Measurements from ENCODE around the gene SERPINF2.
"Not testable (repeated sequence)": the region's sequence is repeated elsewhere in the genome, so short reads cannot be mapped to it uniquely, and the experiment has no call there.

The SERPINF2 gene

DNA sequence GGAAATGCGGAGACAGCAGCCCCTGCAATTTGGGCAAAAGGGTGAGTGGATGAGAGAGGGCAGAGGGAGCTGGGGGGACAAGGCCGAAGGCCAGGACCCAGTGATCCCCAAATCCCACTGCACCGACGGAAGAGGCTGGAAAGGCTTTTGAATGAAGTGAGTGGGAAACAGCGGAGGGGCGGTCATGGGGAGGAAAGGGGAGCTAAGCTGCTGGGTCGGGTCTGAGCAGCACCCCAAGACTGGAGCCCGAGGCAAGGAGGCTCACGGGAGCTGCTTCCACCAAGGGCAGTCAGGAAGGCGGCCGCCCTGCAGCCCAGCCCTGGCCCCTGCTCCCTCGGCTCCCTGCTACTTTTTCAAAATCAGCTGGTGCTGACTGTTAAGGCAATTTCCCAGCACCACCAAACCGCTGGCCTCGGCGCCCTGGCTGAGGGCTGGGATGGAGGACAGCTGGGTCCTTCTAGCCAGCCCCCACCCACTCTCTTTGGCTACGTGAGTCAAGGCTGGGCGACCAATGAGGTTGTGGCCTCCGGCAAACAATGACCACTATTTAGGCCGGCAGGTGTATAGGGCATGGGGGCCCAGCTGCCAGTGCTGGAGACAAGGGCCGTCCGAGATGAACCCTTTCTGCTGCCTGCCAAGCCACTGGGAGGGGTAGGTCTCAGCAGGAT is 19.7 kb downstream of the SERPINF2 start:
- no peak overlapping the region for H3K4me3 ChIP-seq (ENCODE audit: low read depth, low read length)

DNA sequence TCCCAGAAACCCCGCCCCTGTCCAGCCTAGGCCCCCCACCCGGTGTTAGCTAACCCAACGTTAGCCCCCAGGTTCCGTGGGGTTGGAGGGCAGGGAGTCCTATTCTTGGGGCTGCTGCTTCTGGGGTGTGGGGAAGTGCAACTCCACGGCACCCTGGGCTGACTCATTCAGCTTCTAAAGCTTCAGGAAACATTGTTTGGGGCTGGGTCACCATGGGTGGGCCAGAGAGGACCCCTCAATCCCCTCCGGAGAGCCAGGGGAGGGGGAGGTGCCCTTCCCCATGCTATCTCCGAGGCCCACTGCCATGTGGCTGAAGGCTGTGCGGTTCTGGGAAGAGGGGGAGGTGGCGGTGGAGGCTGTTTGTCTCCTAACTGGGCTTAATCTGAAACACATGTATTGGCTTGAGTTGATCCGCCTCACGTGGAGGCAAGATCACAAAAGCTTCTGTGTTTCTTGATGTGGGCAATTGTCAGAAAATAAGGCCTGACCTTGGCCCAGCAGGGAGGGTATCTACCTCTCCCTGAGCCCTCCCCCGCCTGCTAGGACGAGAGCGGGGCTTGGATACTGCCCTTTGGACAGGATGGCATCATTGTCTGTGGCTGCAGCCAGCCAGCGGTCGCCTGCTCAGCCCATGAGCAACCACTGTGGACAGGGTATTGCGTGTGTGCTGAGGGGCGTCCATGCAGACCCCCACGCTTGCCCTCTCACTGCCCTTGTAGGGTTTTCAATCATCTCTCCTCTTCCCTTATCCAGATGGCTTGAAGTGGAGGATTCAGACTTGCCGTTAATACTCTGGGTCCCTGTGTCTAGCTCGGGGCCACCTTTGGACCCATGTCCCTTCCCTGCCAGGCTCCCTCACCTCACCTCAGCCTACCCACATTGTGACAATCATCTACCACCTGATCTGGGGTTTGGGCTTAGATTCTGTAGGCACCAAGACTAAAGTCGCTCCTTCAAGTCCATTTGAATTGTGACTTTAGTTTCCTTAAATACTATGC is 20.5 kb downstream of the SERPINF2 start:
- H3K4me3 ChIP-seq (ENCODE audit: low read depth, low read length): no peak overlapping the region

DNA sequence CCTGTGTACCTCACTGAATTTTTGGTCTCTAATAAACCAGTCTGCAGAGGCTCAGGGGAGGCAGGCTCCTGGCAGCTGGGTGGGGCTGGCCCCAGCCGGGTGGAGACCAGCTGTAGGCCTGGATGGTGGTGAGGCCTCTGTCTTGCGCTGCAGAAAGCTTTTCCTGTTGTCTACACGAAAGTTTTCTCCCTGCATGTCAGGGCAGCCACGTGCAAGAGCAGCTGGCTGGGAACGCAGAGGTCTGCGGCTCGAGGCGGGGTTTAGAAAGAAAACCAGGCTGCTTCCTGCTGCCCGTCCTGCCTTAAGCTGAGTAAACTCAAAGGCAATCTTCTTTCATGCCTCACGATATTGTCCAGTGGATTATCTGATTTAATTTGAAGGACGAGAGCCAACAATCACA is 21.6 kb downstream of the SERPINF2 start:
- no peak overlapping the region for H3K4me3 ChIP-seq (ENCODE audit: low read depth, low read length)

DNA sequence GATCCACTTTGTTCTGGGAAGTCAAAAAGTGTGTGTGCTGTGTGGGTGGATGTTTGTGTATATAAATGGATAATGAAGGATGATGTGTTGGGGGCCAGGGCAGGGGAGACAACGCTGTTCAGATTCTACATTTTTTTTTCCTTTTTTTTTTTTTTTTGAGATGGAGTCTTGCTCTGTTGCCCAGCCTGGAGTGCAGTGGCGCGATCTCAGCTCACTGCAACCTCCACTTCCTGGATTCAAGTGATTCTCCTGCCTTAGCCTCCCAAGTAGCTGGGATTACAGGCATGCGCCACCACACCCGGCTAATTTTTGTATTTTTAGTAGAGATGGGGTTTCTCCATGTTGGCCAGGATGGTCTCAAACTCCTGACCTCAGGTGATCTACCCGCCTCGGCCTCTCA is 22.0 kb downstream of the SERPINF2 start:
- not testable (repeated sequence) for H3K4me3 ChIP-seq (ENCODE audit: low read depth, low read length)

DNA sequence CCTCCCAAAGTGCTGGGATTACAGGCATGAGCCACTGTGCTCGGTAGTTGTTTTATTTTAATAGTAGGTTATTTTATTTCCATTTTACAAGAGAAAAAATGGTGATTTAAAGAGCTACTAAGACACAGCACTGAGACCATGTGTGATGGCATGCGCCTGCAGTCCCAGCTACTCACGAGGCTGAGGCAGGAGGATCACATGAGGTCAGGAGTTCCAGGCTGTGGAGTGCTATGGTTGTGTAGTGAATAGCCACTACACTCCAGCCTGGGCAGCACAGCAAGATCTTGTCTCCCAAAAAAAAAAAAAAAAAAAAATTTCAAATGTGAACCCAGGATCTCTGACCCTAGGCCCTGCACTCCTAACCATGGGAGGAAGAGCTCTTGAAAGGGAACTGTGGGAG is 22.9 kb downstream of the SERPINF2 start:
- H3K4me3 ChIP-seq (ENCODE audit: low read depth, low read length): no peak overlapping the region

DNA sequence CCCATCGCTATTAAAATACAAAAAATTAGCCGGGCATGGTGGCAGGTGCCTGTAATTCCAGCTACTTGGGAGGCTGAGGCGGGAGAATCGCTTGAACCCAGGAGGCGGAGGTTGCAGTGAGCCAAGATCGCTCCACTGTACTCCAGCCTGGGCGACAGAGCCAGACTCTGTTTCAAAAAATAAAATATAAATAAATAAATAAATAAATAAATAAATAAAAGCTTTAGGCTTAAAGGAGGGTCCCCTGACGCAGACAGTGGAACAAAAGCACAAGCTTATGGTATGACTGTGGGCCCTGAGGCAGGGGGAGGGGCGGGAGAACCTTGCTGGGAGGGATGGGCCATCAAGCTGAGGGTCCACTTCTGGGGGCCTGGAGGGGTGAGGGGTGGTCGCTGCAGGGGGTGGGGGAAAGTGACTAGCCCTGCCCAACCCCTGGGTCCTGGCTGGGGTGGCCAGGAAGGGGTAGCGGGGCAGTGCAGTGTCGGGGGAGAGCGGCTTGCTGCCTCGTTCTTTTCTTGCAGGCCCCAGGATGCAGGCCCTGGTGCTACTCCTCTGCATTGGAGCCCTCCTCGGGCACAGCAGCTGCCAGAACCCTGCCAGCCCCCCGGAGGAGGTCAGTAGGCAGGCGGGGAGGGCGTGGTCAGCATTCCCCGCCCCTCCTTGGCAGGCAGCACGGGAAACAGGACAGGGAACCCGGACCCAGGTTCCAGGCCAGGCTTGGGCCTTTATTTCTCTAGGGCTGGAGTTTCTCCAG is 23.9 kb downstream of the SERPINF2 start:
- H3K4me3 ChIP-seq (ENCODE audit: low read depth, low read length): no peak overlapping the region

DNA sequence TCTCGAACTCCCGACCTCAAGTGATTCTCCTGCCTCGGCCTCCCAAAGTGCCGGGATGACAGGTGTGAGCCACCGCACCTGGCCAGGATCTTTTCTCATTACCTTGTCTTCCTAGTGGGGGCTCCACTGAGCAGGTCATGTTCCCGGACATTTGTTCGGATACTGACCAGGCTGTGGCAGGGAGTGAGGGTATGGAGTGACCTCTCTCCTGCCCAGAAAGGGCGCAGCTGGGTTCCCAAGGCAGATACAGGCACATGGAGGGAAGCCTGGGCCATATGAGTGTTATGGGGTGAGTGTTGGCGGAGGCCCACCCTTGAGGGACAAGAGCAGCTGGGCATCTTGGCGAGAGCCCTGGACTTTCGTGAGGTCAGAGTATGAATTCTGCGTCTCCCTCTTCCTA is 24.7 kb downstream of the SERPINF2 start:
- no peak overlapping the region for H3K4me3 ChIP-seq (ENCODE audit: low read depth, low read length)

DNA sequence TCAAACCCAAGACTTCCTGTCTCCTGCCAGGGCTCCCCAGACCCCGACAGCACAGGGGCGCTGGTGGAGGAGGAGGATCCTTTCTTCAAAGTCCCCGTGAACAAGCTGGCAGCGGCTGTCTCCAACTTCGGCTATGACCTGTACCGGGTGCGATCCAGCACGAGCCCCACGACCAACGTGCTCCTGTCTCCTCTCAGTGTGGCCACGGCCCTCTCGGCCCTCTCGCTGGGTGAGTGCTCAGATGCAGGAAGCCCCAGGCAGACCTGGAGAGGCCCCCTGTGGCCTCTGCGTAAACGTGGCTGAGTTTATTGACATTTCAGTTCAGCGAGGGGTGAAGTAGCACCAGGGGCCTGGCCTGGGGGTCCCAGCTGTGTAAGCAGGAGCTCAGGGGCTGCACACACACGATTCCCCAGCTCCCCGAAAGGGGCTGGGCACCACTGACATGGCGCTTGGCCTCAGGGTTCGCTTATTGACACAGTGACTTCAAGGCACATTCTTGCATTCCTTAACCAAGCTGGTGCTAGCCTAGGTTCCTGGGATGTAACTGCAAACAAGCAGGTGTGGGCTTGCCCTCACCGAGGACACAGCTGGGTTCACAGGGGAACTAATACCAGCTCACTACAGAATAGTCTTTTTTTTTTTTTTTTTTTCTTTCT is 27.3 kb downstream of the SERPINF2 start:
- no peak overlapping the region for H3K4me3 ChIP-seq (ENCODE audit: low read depth, low read length)

DNA sequence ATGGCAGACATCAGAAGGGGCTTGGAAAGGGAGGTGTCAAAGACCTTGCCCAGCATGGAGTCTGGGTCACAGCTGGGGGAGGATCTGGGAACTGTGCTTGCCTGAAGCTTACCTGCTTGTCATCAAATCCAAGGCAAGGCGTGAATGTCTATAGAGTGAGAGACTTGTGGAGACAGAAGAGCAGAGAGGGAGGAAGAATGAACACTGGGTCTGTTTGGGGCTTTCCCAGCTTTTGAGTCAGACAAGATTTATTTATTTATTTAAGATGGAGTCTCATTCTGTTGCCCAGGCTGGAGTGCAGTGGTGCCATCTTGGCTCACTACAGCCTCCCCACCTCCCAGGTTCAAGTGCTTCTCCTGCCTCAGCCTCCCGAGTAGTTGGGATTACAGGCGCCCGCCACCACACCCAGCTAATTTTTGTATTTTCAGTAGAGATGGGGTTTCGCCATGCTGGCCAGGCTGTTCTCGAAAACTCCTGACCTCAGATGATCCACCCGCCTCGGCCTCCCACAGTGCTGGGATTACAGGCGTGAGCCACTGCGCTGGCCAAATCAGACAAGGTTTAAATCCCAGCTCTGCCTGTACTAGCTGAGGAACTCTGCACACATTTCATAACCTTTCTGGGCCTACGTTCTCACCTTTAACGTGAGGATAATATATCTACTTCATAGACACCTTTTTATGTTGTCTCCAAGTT is 30.5 kb downstream of the SERPINF2 start:
- H3K4me3 ChIP-seq (ENCODE audit: low read depth, low read length): not testable (repeated sequence)

DNA sequence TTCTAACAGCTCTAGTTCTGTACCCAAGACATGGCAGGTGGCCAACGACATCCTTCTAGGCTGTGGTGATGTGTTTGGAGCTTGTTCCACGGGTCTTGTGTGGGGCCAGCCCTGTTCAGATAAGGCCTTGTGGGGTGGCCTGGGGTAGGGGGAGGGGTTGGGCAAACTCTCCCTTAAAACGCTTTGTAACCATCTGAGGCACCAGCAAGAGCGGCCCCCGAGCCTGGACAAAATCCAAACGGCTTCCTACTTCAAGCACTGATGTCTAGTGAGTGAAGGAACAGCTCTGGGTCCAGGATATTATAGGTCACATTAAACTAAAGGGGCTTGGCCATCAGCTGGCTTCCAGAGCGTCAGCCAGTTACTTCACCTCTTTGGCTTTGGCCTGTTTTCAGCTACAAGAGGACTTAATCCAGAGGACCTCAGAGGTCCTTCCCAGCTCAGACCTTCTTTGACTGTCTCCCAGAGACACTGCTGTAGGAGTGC is 31.1 kb downstream of the SERPINF2 start:
- H3K4me3 ChIP-seq (ENCODE audit: low read depth, low read length): no peak overlapping the region

DNA sequence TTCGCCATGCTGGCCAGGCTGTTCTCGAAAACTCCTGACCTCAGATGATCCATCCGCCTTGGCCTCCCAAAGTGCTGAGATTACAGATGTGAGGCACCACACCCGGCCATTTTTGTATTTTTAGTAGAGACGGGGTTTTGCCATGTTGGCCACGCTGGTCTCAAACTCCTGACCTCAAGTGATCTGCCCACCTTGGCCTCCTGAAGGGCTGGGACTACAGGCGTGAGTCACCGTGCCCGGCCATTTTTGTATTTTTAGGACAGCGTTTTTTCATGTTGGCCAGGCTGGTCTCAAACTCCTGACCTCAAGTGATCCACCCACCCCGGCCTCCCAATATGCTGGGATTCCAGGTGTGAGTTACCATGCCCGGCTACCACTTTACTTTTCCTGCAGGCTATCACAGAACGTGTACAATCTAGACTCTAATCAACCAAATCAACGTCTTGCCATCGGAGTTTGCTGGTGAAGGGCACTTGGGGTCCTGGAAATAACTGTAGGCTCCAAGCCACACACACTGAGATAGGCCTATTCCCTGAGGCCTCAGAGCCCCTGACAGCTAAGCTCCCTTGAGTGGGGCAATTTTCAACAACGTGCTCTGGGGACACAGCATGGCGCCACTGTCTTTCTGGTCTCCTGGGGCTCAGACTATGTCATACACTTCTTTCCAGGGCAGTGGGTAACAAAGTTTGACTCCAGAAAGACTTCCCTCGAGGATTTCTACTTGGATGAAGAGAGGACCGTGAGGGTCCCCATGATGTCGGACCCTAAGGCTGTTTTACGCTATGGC is 31.9 kb downstream of the SERPINF2 start:
- no peak overlapping the region for H3K4me3 ChIP-seq (ENCODE audit: low read depth, low read length)

DNA sequence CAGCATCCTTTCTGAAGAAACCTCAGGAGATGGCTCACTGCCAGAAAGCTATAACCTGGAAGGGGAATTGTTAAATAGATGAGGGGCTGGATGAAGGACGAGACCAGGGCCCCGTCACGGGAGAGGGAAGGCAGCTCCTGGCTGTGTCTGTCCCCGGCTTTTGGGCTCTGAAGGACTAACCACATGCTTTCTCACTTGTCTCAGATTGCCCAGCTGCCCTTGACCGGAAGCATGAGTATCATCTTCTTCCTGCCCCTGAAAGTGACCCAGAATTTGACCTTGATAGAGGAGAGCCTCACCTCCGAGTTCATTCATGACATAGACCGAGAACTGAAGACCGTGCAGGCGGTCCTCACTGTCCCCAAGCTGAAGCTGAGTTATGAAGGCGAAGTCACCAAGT is 33.7 kb downstream of the SERPINF2 start:
- H3K4me3 ChIP-seq (ENCODE audit: low read depth, low read length): no peak overlapping the region

DNA sequence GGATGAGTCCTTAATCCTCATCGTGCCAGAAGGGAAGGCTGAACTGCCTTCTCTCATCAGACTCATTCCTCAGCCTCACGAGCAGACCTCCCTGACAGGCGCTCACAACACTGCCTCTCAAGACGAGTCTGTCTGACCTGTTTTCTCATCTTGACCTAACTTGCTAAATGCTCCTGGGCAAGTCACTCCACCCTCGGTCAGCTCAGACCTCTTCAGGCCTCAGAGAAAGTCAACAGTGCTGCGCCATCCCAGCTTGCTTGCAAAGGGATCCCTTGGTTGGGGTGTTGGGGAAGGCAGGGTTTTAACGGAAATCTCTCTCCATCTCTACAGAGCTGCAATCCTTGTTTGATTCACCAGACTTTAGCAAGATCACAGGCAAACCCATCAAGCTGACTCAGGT is 34.2 kb downstream of the SERPINF2 start:
- H3K4me3 ChIP-seq (ENCODE audit: low read depth, low read length): no peak overlapping the region

DNA sequence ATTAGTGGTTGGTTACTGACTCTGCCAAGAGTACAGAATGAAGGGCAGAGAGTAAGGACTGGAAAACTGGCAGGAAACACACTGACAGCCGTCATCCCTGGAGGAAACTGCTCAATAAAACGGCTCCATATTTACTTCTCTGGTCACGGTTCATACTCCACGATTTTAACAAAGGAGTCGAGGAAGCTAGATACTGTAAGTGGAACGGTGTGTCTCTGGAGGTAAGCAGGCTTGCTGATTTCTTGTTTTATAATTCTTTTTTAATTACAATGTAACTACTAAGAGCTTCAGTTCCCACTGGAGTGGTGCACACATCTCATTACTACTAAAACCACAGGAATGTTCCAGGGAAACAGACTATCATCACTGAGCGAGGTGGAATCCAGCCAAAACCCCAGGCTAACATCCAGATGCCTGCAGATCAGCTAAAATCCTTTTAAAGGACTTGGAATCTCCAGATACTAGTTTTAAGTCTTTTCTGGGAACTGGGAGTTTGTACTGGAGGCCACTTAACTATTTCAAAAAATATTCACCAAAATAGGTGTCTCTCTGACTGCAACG is 37.0 kb downstream of the SERPINF2 start:
- H3K4me3 ChIP-seq (ENCODE audit: low read depth, low read length): no peak overlapping the region

DNA sequence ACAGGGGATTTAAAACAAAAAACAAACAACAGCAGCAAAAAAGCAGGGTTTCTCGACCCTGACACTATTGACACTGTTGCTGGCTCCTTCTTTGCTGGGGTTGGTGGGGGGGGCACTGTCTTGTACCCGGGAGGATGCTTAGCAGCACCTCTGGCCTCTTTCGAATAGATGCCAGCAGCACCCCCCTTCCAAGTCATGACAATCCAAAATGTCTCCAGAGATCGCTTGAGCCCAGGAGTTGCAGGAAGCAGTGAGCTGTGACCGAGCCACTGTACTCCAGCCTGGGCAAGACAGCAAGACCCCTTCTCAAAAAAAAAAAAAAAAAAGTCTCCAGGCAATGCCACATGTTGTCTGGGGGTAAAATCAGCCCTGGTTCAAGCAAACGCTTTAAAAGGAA is 39.5 kb downstream of the SERPINF2 start:
- H3K4me3 ChIP-seq (ENCODE audit: low read depth, low read length): no peak overlapping the region

DNA sequence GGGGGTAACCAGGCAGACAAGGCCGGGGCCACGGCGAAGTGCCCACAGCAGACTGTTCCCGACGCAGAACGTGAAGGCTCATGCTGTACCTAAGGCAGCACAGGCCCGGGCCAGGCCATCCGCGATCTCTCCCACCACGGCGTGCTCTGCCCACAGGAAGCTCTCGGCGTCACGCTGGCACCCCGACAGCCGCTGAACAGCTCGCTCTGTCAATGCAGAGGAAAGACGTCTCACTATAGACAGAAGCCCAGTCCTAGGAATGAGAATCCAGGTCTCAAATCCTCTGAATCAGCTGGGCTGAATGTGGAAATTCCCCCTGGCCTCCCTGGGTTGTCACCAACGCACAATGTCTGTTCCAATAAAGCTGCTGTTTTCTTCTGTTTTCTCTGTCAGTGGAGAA is 40.6 kb downstream of the SERPINF2 start:
- H3K4me3 ChIP-seq (ENCODE audit: low read depth, low read length): no peak overlapping the region

DNA sequence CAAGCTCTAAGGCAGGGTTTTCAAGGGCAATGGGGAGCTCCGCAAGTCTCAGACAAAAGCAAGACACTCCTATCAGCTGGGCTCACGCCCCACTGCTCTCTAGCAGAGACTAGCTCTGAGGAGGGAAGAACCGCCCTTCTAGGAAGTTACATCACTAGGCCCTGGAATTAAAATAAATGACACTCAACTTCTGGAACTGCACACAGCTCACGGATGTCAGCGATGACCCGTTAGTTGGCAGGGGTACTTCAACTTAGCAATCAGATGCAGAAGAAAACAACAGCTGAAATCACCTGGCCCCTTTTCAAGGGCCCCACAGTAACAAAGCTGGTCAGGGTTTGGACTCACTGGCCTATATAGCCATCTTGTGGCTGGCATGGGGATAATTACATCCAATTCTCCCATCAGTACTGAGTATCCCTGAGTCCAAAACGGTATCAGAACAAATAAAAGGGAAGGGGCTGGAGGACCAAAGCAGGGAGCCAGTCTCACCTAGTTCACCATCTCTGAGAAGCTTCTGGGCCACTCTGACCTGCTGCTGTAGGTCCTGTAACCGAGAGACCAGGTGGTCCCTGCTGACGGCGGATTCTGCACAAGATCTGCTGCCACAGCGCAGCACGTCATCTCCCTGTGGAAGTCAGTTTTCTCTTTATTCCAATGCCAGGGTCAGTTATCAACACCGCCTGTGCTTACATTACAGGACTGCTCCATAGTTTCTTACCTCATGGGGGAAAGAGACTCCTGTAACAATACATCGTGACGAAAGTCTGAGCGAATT is 41.4 kb downstream of the SERPINF2 start:
- H3K4me3 ChIP-seq (ENCODE audit: low read depth, low read length): no peak overlapping the region

DNA sequence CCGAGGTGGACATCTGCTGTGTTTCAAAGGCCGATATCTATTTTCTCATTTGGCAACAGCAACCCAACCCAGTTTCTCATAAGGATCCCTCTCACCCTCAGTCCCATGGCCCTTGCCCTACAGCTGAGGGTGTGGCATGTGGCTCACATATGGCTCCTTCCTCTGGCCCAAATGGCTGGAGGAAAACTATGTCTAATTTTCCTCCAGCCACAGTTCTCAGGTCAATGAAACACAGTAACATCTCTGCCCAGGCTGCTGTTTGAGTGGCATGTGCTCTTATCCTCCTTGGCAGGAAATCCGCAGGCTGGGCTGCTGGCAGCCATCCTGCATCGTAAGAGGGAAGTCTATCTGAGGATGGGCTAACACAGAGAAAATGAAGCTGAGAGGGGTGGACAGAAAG is 43.3 kb downstream of the SERPINF2 start:
- no peak overlapping the region for H3K4me3 ChIP-seq (ENCODE audit: low read depth, low read length)

Data from iPS-11a (cell line).